ENCODE results near the gene CCDC138. TPM values are rescaled to one million over a fixed set of nuclear protein-coding genes. Genes with fewer than 3 reads are reported as not detected.

Gene CCDC138
- total and polyA plus RNA-seq, 7 experiments from 2014 or later, result 2.7 to 10.5 (median 7.3) TPM

DNA sequence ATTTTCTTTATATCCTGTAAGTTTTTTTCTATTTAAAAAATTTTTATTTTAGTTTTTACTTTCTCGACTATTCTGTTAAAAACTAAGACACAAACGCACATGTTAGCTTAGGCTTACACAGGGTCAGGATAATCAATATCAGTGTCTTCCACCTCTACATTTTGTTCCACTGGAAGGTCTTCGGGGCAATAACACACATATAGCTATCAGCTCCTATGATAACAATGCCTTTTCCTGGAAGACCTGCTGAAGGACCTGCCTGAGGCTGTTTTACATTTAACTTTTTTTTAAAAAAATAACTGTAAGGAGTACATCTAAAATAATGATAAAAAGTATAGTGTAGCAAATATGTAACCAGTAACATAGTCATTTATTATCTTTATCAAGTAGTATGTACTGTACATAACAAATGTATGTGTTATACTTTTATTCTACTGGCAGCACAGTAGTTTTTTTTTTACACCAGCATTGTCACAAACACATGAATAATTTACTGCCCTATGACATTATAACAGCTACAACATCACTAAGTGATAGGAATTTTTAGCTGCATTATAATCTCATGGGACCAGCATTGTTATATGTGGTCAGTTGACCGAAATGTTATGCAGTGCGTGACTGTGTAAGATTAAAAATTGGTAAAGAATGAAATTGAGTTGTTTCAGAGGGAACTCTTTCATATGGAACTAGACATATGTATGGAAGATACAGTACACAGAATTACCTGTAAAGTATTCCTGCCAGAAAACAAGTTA lies 37.9 kb downstream of the CCDC138 start:
- H3K27ac ChIP-seq (ENCODE audit: low read depth, low read length), result no peak overlapping the region
- peaks cover 6 to 38% (median 24%) of the 10 kb centered on the region in 5 donors for H3K36me3 Mint-ChIP-seq
- DNase-seq (no peak), ATAC-seq (no peak)
- intact Hi-C loops (cut with micrococcal nuclease), result no loop called here
- H3K9me3 ChIP-seq (ENCODE audit: control insufficient read depth in 2 of 3, low read length in 3 of 3), result peaks cover 0 to 4% (median 0%) of the 10 kb centered on the region in 3 experiments
- no peaks in the 10 kb centered on the region for H3K4me1 ChIP-seq (ENCODE audit: control insufficient read depth in 2 of 2, insufficient read depth in 2 of 2, low read length in 2 of 2)
- H3K4me3 Mint-ChIP-seq, result no peak overlapping the region
- peaks cover 0 to 10% (median 9%) of the 10 kb centered on the region in 11 donors for H3K9me3 Mint-ChIP-seq
- no peaks in the 10 kb centered on the region for H3K27me3 ChIP-seq (ENCODE audit: control insufficient read depth in 2 of 2, insufficient read depth in 2 of 2, low read length in 2 of 2)
- no peaks in the 10 kb centered on the region for H3K4me1 Mint-ChIP-seq
- no peaks in the 10 kb centered on the region for H3K27me3 Mint-ChIP-seq
- no peak overlapping the region for H3K4me3 ChIP-seq (ENCODE audit: low read length)
- ChIA-PET CTCF (no interaction called here), POLR2A (no interaction called here)
- no peaks in the 10 kb centered on the region for H3K36me3 ChIP-seq (ENCODE audit: control insufficient read depth in 2 of 3, insufficient read depth in 3 of 3, low read length in 3 of 3)
- no peak overlapping the region for H3K27ac Mint-ChIP-seq

DNA sequence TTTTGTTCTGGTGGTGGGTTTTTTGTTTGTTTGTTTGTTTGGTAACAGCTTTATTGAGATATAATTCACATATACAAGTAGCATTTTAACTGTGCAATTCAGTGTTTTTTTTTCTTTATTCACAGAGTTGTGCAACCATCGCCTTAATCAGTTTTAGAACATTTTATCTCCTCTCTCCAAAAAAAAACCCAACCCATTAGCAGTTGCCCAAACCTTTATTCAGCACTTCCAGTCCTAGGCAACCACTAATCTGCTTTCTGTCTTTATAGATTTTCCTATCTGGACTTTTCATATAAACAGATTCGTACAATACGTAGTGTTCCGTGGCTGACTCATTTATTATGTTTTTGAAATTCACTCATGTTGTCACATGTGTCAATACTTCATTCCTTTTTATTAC lies 38.7 kb downstream of the CCDC138 start:
- Mint-ChIP-seq H3K27me3 (no peaks in the 10 kb centered on the region), H3K36me3 (peaks cover 0 to 30% (median 18%) of the 10 kb centered on the region in 5 donors), H3K4me1 (no peaks in the 10 kb centered on the region), H3K27ac (no peak overlapping the region), H3K4me3 (no peak overlapping the region), H3K9me3 (peaks cover 0 to 3% (median 2%) of the 10 kb centered on the region in 11 donors)
- H3K9me3 ChIP-seq (ENCODE audit: control insufficient read depth in 2 of 3, low read length in 3 of 3), result no peaks in the 10 kb centered on the region
- ChIA-PET POLR2A (no interaction called here), CTCF (no interaction called here)
- H3K27ac ChIP-seq (ENCODE audit: low read depth, low read length), result no peak overlapping the region
- H3K27me3 ChIP-seq (ENCODE audit: control insufficient read depth in 2 of 2, insufficient read depth in 2 of 2, low read length in 2 of 2), result no peaks in the 10 kb centered on the region
- no peak overlapping the region for H3K4me3 ChIP-seq (ENCODE audit: low read length)
- ATAC-seq (no peak), DNase-seq (no peak)
- H3K4me1 ChIP-seq (ENCODE audit: control insufficient read depth in 2 of 2, insufficient read depth in 2 of 2, low read length in 2 of 2), result no peaks in the 10 kb centered on the region
- no peaks in the 10 kb centered on the region for H3K36me3 ChIP-seq (ENCODE audit: control insufficient read depth in 2 of 3, insufficient read depth in 3 of 3, low read length in 3 of 3)
- intact Hi-C loops (cut with micrococcal nuclease), result no loop called here

DNA sequence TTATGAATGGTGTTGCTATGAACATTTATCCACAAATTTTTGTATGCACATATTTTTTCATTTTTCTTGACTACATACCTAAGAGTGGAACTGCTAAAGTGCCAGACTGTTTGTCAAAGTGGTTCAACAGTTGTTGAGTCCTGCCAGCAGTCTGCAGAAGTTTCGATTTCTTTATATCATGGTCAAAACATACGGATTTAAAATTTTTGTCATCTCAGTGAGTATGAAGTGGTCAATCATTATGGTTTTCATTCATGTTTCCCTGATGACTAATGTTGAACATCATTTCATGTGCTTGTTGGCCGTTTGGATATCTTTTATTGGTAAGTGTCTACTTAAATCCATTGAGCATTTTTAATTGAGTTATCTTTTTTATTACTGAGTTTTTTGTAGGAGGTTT lies 39.2 kb downstream of the CCDC138 start:
- no peaks in the 10 kb centered on the region for H3K27me3 Mint-ChIP-seq

DNA sequence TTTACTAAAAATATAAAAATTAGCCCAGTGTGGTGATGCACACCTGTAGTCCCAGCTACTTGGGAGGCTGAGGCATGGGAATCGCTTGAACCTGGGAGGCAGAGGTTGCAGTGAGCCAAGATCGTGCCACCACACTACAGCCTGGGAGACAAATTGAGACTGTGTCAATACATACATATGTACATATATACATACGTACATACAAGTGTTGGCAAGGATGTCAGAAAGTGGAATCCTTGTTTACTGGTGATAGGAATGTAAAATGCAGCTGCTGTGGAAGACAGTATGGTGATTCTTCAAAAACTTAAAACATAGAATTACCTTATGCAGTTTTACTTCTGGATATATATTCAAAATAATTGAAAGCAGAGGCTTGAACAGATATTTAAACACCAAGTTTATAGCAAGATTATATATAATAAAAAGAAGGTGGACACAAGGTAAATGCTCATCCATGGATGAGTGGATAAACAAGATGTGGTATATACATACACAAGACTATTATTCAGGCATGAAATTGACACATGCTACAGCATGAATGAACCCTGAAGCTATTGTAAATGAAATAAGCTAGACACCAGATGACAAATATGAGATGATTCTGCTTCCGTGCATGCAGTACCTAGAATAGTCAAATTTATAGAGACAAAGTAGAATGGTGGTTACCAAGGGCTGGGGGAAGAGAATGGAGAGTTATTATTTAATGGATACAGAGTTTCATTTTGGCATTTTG lies 43.2 kb downstream of the CCDC138 start:
- H3K4me1 Mint-ChIP-seq, result peaks cover 6 to 18% (median 10%) of the 10 kb centered on the region in 7 donors
- H3K27ac Mint-ChIP-seq, result no peak overlapping the region
- POLR2A ChIA-PET, result no interaction called here

More for the DNA sequence above, 39.2 kb downstream of the CCDC138 start:
- H3K4me3 ChIP-seq (ENCODE audit: low read length), result no peak overlapping the region
- Mint-ChIP-seq H3K9me3 (no peaks in the 10 kb centered on the region), H3K27ac (no peak overlapping the region), H3K36me3 (peaks cover 0 to 28% (median 15%) of the 10 kb centered on the region in 5 donors), H3K4me1 (no peaks in the 10 kb centered on the region), H3K4me3 (no peak overlapping the region)
- no peak for DNase-seq
- no peak for ATAC-seq
- H3K36me3 ChIP-seq (ENCODE audit: control insufficient read depth in 2 of 3, insufficient read depth in 3 of 3, low read length in 3 of 3), result no peaks in the 10 kb centered on the region
- ChIA-PET CTCF (no interaction called here), POLR2A (no interaction called here)
- H3K9me3 ChIP-seq (ENCODE audit: control insufficient read depth in 2 of 3, low read length in 3 of 3), result no peaks in the 10 kb centered on the region
- H3K27me3 ChIP-seq (ENCODE audit: control insufficient read depth in 2 of 2, insufficient read depth in 2 of 2, low read length in 2 of 2), result no peaks in the 10 kb centered on the region
- H3K27ac ChIP-seq (ENCODE audit: low read depth, low read length), result no peak overlapping the region
- intact Hi-C loops (cut with micrococcal nuclease), result no loop called here
- H3K4me1 ChIP-seq (ENCODE audit: control insufficient read depth in 2 of 2, insufficient read depth in 2 of 2, low read length in 2 of 2), result no peaks in the 10 kb centered on the region

DNA sequence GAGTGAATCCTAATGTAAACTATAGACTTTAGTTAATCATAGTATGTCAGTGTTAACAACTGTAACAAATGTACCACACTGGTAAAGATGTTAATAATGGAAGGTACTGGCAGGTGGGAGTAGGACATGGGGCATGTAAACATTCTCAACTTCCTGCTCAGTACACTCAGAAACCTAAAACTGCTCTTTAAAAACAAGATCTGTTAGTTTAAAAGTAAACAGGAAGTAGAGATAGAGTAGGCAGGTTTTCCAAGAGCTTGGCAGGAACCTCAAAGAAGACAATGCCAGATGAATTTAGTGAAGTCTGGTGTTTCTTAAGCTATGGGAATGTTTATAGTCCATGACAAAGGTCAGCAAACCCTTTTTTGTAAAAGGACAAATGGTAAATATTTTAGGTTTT lies 46.6 kb downstream of the CCDC138 start:
- Mint-ChIP-seq H3K27me3 (no peaks in the 10 kb centered on the region), H3K36me3 (peaks cover 8 to 37% (median 23%) of the 10 kb centered on the region in 5 donors), H3K4me3 (peak overlapping the region in 1 of 10 donors; percentile 59), H3K27ac (peak overlapping the region in 6 of 9 donors; percentile 3 to 85 (median 34)), H3K9me3 (peaks cover 0 to 29% (median 7%) of the 10 kb centered on the region in 11 donors), H3K4me1 (peaks cover 6 to 19% (median 10%) of the 10 kb centered on the region in 7 donors)
- Histone ChIP-seq H3K4me3 (ENCODE audit: low read length) (no peak overlapping the region), H3K27ac (ENCODE audit: low read depth, low read length) (no peak overlapping the region), H3K36me3 (ENCODE audit: control insufficient read depth in 2 of 3, insufficient read depth in 3 of 3, low read length in 3 of 3) (no peaks in the 10 kb centered on the region), H3K4me1 (ENCODE audit: control insufficient read depth in 2 of 2, insufficient read depth in 2 of 2, low read length in 2 of 2) (peaks cover 0 to 4% of the 10 kb centered on the region in 2 donors), H3K27me3 (ENCODE audit: control insufficient read depth in 2 of 2, insufficient read depth in 2 of 2, low read length in 2 of 2) (no peaks in the 10 kb centered on the region), H3K9me3 (ENCODE audit: control insufficient read depth in 2 of 3, low read length in 3 of 3) (no peaks in the 10 kb centered on the region)
- ATAC-seq (no peak), DNase-seq (no peak)
- ChIA-PET CTCF (no interaction called here), POLR2A (interaction anchor here (0.7 kb wide), 1 partner anchor 77 kb away, joined by 3 read pairs; no protein-coding TSS in a partner anchor)
- intact Hi-C loops (cut with micrococcal nuclease), result no loop called here

More for the DNA sequence above, 43.2 kb downstream of the CCDC138 start:
- CTCF ChIA-PET, result no interaction called here
- H3K27ac ChIP-seq (ENCODE audit: low read depth, low read length), result no peak overlapping the region
- intact Hi-C loops (cut with micrococcal nuclease), result no loop called here
- H3K4me3 Mint-ChIP-seq, result no peak overlapping the region
- H3K4me3 ChIP-seq (ENCODE audit: low read length), result no peak overlapping the region
- H3K9me3 ChIP-seq (ENCODE audit: control insufficient read depth in 2 of 3, low read length in 3 of 3), result no peaks in the 10 kb centered on the region
- H3K9me3 Mint-ChIP-seq, result peaks cover 0 to 6% (median 0%) of the 10 kb centered on the region in 11 donors
- no peak for ATAC-seq
- H3K36me3 ChIP-seq (ENCODE audit: control insufficient read depth in 2 of 3, insufficient read depth in 3 of 3, low read length in 3 of 3), result no peaks in the 10 kb centered on the region
- H3K27me3 Mint-ChIP-seq, result no peaks in the 10 kb centered on the region
- H3K36me3 Mint-ChIP-seq, result peaks cover 0 to 25% (median 15%) of the 10 kb centered on the region in 5 donors
- no peak for DNase-seq
- peaks cover 0 to 4% of the 10 kb centered on the region in 2 donors for H3K4me1 ChIP-seq (ENCODE audit: control insufficient read depth in 2 of 2, insufficient read depth in 2 of 2, low read length in 2 of 2)
- no peaks in the 10 kb centered on the region for H3K27me3 ChIP-seq (ENCODE audit: control insufficient read depth in 2 of 2, insufficient read depth in 2 of 2, low read length in 2 of 2)

DNA sequence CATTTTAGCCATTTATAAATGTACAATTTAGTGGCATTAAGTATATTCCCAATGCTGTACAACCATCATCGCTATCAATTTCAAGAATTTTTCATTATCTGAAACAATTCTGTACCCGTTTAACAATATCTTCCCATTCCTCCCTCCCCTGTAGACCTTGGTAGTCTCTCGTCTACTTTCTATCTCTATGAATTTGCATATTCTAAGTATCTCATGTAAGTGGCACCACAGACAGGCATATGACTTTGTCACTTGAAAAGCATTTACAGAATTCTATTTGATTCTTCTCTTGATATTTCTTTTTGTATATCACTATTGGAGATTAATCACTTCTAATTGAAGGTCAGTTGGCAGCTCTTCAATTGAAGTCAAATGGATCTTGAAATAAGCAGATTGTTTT lies 48.0 kb downstream of the CCDC138 start:
- ChIA-PET CTCF (interaction anchor here (0.7 to 0.8 kb wide), 2 partner anchors 19 to 206 kb away, joined by 3 to 5 read pairs; no protein-coding TSS in a partner anchor), POLR2A (interaction anchor here (1.1 kb wide), 1 partner anchor 40 kb away, joined by 3 read pairs; no protein-coding TSS in a partner anchor)
- Histone ChIP-seq H3K9me3 (ENCODE audit: control insufficient read depth in 2 of 3, low read length in 3 of 3) (no peaks in the 10 kb centered on the region), H3K27ac (ENCODE audit: low read depth, low read length) (no peak overlapping the region), H3K27me3 (ENCODE audit: control insufficient read depth in 2 of 2, insufficient read depth in 2 of 2, low read length in 2 of 2) (no peaks in the 10 kb centered on the region), H3K4me1 (ENCODE audit: control insufficient read depth in 2 of 2, insufficient read depth in 2 of 2, low read length in 2 of 2) (peaks cover 0 to 4% of the 10 kb centered on the region in 2 donors), H3K4me3 (ENCODE audit: low read length) (no peak overlapping the region), H3K36me3 (ENCODE audit: control insufficient read depth in 2 of 3, insufficient read depth in 3 of 3, low read length in 3 of 3) (no peaks in the 10 kb centered on the region)
- no peak overlapping the region for H3K4me3 Mint-ChIP-seq
- H3K36me3 Mint-ChIP-seq, result peaks cover 8 to 42% (median 30%) of the 10 kb centered on the region in 5 donors
- ATAC-seq (no peak), DNase-seq (no peak)
- peaks cover 6 to 19% (median 10%) of the 10 kb centered on the region in 7 donors for H3K4me1 Mint-ChIP-seq
- H3K9me3 Mint-ChIP-seq, result peaks cover 0 to 39% (median 7%) of the 10 kb centered on the region in 11 donors
- peak overlapping the region in 1 of 9 donors; percentile 40 for H3K27ac Mint-ChIP-seq
- intact Hi-C loops (cut with micrococcal nuclease), result no loop called here
- H3K27me3 Mint-ChIP-seq, result no peaks in the 10 kb centered on the region
